ENCODE measurements around the gene TICRR.

DNA sequence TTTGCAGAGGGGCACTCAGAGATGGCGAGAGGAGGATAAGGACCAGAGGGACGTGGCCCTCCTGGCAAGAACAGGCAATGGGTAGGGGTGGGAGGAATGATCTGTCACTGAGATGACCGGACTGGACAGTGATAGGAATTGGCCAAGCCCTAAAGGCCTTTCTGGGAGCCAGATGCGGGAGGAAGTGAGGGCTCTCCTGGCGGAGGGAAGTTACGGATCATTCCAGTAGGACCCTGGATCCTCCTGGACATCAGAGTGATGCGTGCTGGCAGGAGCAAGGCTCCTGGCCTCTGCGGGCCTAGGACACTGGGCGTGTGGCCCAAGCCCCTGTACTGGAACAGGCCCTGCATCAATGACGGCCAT lies 56.6 kb downstream of the TICRR start:
- TF ChIP-seq CTCF (IDR thresholded peaks at IDR 0.05) (no peak), EP300 (IDR thresholded peaks at IDR 0.05) (no peak), POLR2AphosphoS5 (IDR thresholded peaks at IDR 0.05) (no peak)

All from esophagus muscularis mucosa (tissue), 4 donors.